GM21390 (cell line): Measurements from ENCODE around the gene LPCAT1.
"Not testable (repeated sequence)": the region's sequence is repeated elsewhere in the genome, so short reads cannot be mapped to it uniquely, and the experiment has no call there.

Experiments
- ATAC-seq: cut with Tn5 transposase; IDR thresholded peaks from one replicate; pipeline ENCODE4 v1.9.1; 2021; ENCODE audit not compliant: unreplicated experiment

The LPCAT1 gene

GRCh38 chr5:1431021-1431811 lies 92.5 kb downstream of the LPCAT1 start:
- no peak for ATAC-seq

GRCh38 chr5:1430121-1430795 lies 93.5 kb downstream of the LPCAT1 start:
- ATAC-seq, result no peak

GRCh38 chr5:1429496-1429895 lies 94.3 kb downstream of the LPCAT1 start:
- ATAC-seq, result no peak

GRCh38 chr5:1429066-1429465 lies 94.7 kb downstream of the LPCAT1 start:
- ATAC-seq, result no peak

- no peak for ATAC-seq
Observed at GRCh38 chr5:1428107-1428506, 95.7 kb downstream of the LPCAT1 start.

GRCh38 chr5:1424716-1425115 lies 99.0 kb downstream of the LPCAT1 start:
- ATAC-seq, result no peak

- no peak for ATAC-seq
Observed at GRCh38 chr5:1423901-1424603, 99.7 kb downstream of the LPCAT1 start.

GRCh38 chr5:1422522-1422921 lies 101.2 kb downstream of the LPCAT1 start:
- ATAC-seq, result not testable (repeated sequence)

GRCh38 chr5:1421521-1422341 lies 102.0 kb downstream of the LPCAT1 start:
- no peak for ATAC-seq

GRCh38 chr5:1420211-1421195 lies 103.3 kb downstream of the LPCAT1 start:
- ATAC-seq, result no peak

- ATAC-seq, result no peak
Observed at GRCh38 chr5:1419476-1420210, 104.1 kb downstream of the LPCAT1 start.

GRCh38 chr5:1418921-1419280 lies 104.9 kb downstream of the LPCAT1 start:
- ATAC-seq, result no peak

GRCh38 chr5:1418238-1418920 lies 105.4 kb downstream of the LPCAT1 start:
- no peak for ATAC-seq

- ATAC-seq, result no peak
Observed at GRCh38 chr5:1417586-1418225, 106.1 kb downstream of the LPCAT1 start.

- no peak for ATAC-seq
Observed at GRCh38 chr5:1416856-1417469, 106.8 kb downstream of the LPCAT1 start.

GRCh38 chr5:1415626-1416360 lies 108.0 kb downstream of the LPCAT1 start:
- no peak for ATAC-seq

GRCh38 chr5:1415059-1415425 lies 108.7 kb downstream of the LPCAT1 start:
- ATAC-seq, result no peak
